IMR-90 (cell line): ENCODE data around the gene ADAMTS6. TPM values are rescaled to one million over a fixed set of nuclear protein-coding genes. Genes with fewer than 3 reads are reported as not detected.
A peak's percentile ranks its signal among the peaks of the same experiment; 100 is the strongest.

Source experiments
- ATAC-seq: fragments of 200-7000 bp; cut with Tn5 transposase; 2 replicates; pipeline ENCODE4 v1.9.1; 2020; ENCODE audit warnings: low read depth, mild to moderate bottlenecking, moderate library complexity
- BruUV-seq: library from RNA; stranded (reverse); fragments of 400-500 nt; replicated peaks from 2 replicates; lab custom pipeline; 2021; lab: Mats Ljungman, UMichigan
- CTCF ChIA-PET: fragments of 300-600 bp; formaldehyde crosslinking; extraction: SDS; loops from one replicate; lab custom pipeline; 2021; ENCODE audit warnings: antibody characterized with exemption; lab: Yijun Ruan, JAX
- POLR2A ChIA-PET: fragments of 300-600 bp; sonication (Branson Sonifier 250); formaldehyde crosslinking; loops from one replicate; lab custom pipeline; 2022; ENCODE audit warnings: antibody characterized with exemption; ENCODE audit not compliant: unreplicated experiment; lab: Charles Lee
- DNase-seq: peaks from one replicate; pipeline ENCODE4 v3.0.0; 2013
- H2AFZ ChIP-seq: replicated peaks from 2 replicates; pipeline ENCODE3; 2013; ENCODE audit warnings: low read length, mild to moderate bottlenecking; ENCODE audit not compliant: poor library complexity
- H2AK5ac ChIP-seq: 2 replicates; pipeline ENCODE4 v1.6.1; 2013; ENCODE audit warnings: low read depth, low read length, inconsistent platforms
- H2AK9ac ChIP-seq: replicated peaks from 2 replicates; pipeline ENCODE3; 2013; ENCODE audit warnings: mild to moderate bottlenecking, low read depth, low read length, moderate library complexity; ENCODE audit not compliant: poor library complexity
- H2BK120ac ChIP-seq: 2 replicates; pipeline ENCODE4 v1.6.1; 2013; ENCODE audit warnings: low read depth, low read length, inconsistent platforms
- H2BK15ac ChIP-seq: 3 replicates; pipeline ENCODE4 v1.6.1; 2013; ENCODE audit warnings: low read depth, low read length, inconsistent platforms
- H2BK20ac ChIP-seq: 2 replicates; pipeline ENCODE4 v1.6.1; 2013; ENCODE audit warnings: low read depth, mild to moderate bottlenecking, inconsistent platforms, low read length, moderate library complexity
- H2BK5ac ChIP-seq: 2 replicates; pipeline ENCODE4 v1.6.1; 2013; ENCODE audit warnings: mild to moderate bottlenecking, low read depth, low read length, inconsistent platforms; ENCODE audit not compliant: poor library complexity, severe bottlenecking
- H3K14ac ChIP-seq: replicated peaks from 2 replicates; pipeline ENCODE4 v1.6.1; 2013; ENCODE audit warnings: low read depth, low read length, inconsistent platforms
- H3K18ac ChIP-seq: 2 replicates; pipeline ENCODE4 v1.6.1; 2013; ENCODE audit warnings: low read depth, low read length, control low read depth
- H3K23ac ChIP-seq: 2 replicates; pipeline ENCODE4 v1.6.1; 2013; ENCODE audit warnings: low read depth, low read length, inconsistent platforms
- H3K27ac ChIP-seq: 2 replicates; pipeline ENCODE4 v1.5.1; 2013; ENCODE audit warnings: mild to moderate bottlenecking, control low read depth, low read length; ENCODE audit not compliant: insufficient read depth
- H3K27me3 ChIP-seq: 2 replicates; pipeline ENCODE4 v1.6.1; 2013; ENCODE audit warnings: low read length; ENCODE audit not compliant: control insufficient read depth, insufficient read depth
- H3K36me3 ChIP-seq: 2 replicates; pipeline ENCODE4 v1.6.1; 2013; ENCODE audit warnings: low read length, mixed read lengths; ENCODE audit not compliant: control insufficient read depth, insufficient read depth
- H3K4ac ChIP-seq: 2 replicates; pipeline ENCODE4 v1.6.1; 2013; ENCODE audit warnings: low read depth, low read length, inconsistent platforms
- H3K4me1 ChIP-seq: 2 replicates; pipeline ENCODE4 v1.6.1; 2013; ENCODE audit warnings: low read length, mixed read lengths; ENCODE audit not compliant: control insufficient read depth, insufficient read depth
- H3K4me2 ChIP-seq: 2 replicates; pipeline ENCODE4 v1.6.1; 2013; ENCODE audit warnings: low read depth, mild to moderate bottlenecking, control low read depth, low read length, moderate library complexity
- H3K4me3 ChIP-seq: 2 replicates; pipeline ENCODE4 v1.5.1; 2013; ENCODE audit warnings: low read depth, mild to moderate bottlenecking, control low read depth, low read length, moderate library complexity; ENCODE audit not compliant: insufficient read depth
- H3K56ac ChIP-seq: 2 replicates; pipeline ENCODE4 v1.6.1; 2013; ENCODE audit warnings: low read length, inconsistent platforms; ENCODE audit not compliant: insufficient read depth; ENCODE audit errors: extremely low read depth
- H3K79me1 ChIP-seq, 2 experiments: 2 replicates each; pipeline ENCODE4 v1.6.1; 2013; ENCODE audit warnings: low read length in 2 of 2, inconsistent platforms in 1 of 2, low read depth in 1 of 2
- H3K9ac ChIP-seq: 2 replicates; pipeline ENCODE4 v1.6.1; 2013; ENCODE audit warnings: low read depth, low read length, control low read depth
- H3K9me1 ChIP-seq: 2 replicates; pipeline ENCODE4 v1.6.1; 2013; ENCODE audit warnings: low read length, inconsistent platforms; ENCODE audit not compliant: insufficient read depth
- H3K9me3 ChIP-seq: 2 replicates; pipeline ENCODE4 v1.6.1; 2013; ENCODE audit warnings: low read length; ENCODE audit not compliant: control insufficient read depth, insufficient read depth
- H4K20me1 ChIP-seq: 2 replicates; pipeline ENCODE4 v1.6.1; 2013; ENCODE audit warnings: low read length, inconsistent platforms; ENCODE audit not compliant: insufficient read depth
- H4K5ac ChIP-seq: 2 replicates; pipeline ENCODE4 v1.6.1; 2013; ENCODE audit warnings: mild to moderate bottlenecking, low read depth, low read length, control low read depth
- H4K8ac ChIP-seq, 2 experiments: 2 replicates each; pipeline ENCODE4 v1.6.1; 2013; ENCODE audit warnings: low read depth in 2 of 2, low read length in 2 of 2, control low read depth in 1 of 2, inconsistent platforms in 1 of 2
- H4K91ac ChIP-seq: 2 replicates; pipeline ENCODE4 v1.6.1; 2013; ENCODE audit warnings: low read depth, low read length, inconsistent platforms; ENCODE audit not compliant: insufficient read depth
- BHLHE40 ChIP-seq: fragments of 150-350 bp; IDR thresholded peaks from 2 replicates; pipeline ENCODE4 v1.6.1; 2016; ENCODE audit warnings: mild to moderate bottlenecking, low read depth, low read length
- CEBPB ChIP-seq: IDR thresholded peaks from 2 replicates; pipeline ENCODE4 v1.6.1; 2012; ENCODE audit warnings: low read depth, low read length, improper control_type of control experiment
- CHD1 ChIP-seq: IDR thresholded peaks from 2 replicates; pipeline ENCODE4 v1.6.1; 2012; ENCODE audit warnings: low read depth, low read length, improper control_type of control experiment
- FOS ChIP-seq: fragments of 150-350 bp; IDR thresholded peaks from 2 replicates; pipeline ENCODE4 v1.6.1; 2016; ENCODE audit warnings: low read depth, low read length
- MAFK ChIP-seq: IDR thresholded peaks from 2 replicates; pipeline ENCODE4 v1.6.1; 2012; ENCODE audit warnings: low read depth, low read length, improper control_type of control experiment
- MAZ ChIP-seq: IDR thresholded peaks from 2 replicates; pipeline ENCODE4 v1.6.1; 2012; ENCODE audit warnings: low read depth, mild to moderate bottlenecking, low read length, improper control_type of control experiment, moderate library complexity, borderline replicate concordance
- MXI1 ChIP-seq: IDR thresholded peaks from 2 replicates; pipeline ENCODE4 v1.6.1; 2012; ENCODE audit warnings: low read depth, mild to moderate bottlenecking, low read length, moderate library complexity, borderline replicate concordance
- NFE2L2 ChIP-seq: fragments of 150-350 bp; IDR thresholded peaks from 2 replicates; pipeline ENCODE4 v1.6.1; 2016; ENCODE audit warnings: low read depth, mild to moderate bottlenecking, low read length
- POLR2A ChIP-seq: IDR thresholded peaks from 2 replicates; pipeline ENCODE4 v1.6.1; 2012; ENCODE audit warnings: mild to moderate bottlenecking, low read depth, low read length
- RAD21 ChIP-seq: IDR thresholded peaks from 2 replicates; pipeline ENCODE4 v1.6.1; 2012; ENCODE audit warnings: low read length, improper control_type of control experiment
- RCOR1 ChIP-seq: IDR thresholded peaks from 2 replicates; pipeline ENCODE4 v1.6.1; 2012; ENCODE audit warnings: mild to moderate bottlenecking, low read length, improper control_type of control experiment; ENCODE audit not compliant: insufficient replicate concordance
- RFX5 ChIP-seq: IDR thresholded peaks from 2 replicates; pipeline ENCODE4 v1.8.0; 2012; ENCODE audit warnings: low read depth, mild to moderate bottlenecking, low read length, moderate library complexity
- SMC3 ChIP-seq: fragments of 150-350 bp; IDR thresholded peaks from 2 replicates; pipeline ENCODE4 v1.6.1; 2016; ENCODE audit warnings: low read depth, mild to moderate bottlenecking, antibody characterized with exemption, low read length, moderate library complexity
- WGBS, 2 experiments: methylation state at CpG; one replicate each; pipeline versions ENCODE4 v1.1.5 to v1.1.7; 2013; ENCODE audit warnings: missing lambda C conversion rate in 2 of 2; ENCODE audit not compliant: insufficient read length in 1 of 2; ENCODE audit errors: extremely low coverage in 2 of 2; 5-methylcytosine and 5-hydroxymethylcytosine counted together
- dilution Hi-C: fragments of 300-500 bp; cut with HindIII; formaldehyde crosslinking; loops from one replicate; pipeline ENCODE4 v1.14.3; 2018; ENCODE audit warnings: low sequenced_read_pairs; ENCODE audit not compliant: unreplicated experiment
- in situ Hi-C: fragments of 300-500 bp; cut with MboI; formaldehyde crosslinking; loops from 3 replicates; pipeline ENCODE4 v1.14.3; 2019; ENCODE audit warnings: low sequenced_read_pairs, inconsistent platforms, mixed read lengths
- intact Hi-C: fragments of 100-400 bp; cut with micrococcal nuclease; formaldehyde crosslinking; loops from 2 replicates; pipeline ENCODE4 v1.10.0; 2022
- polyA plus RNA-seq, 3 experiments: library from polyadenylated mRNA; depleted of rRNA; stranded (reverse); fragments of >200 nt; gene quantifications; 2 replicates each; pipeline ENCODE4 v1.2.3, GENCODE V29; 2012; ENCODE audit warnings: low replicate concordance in 1 of 3
- total RNA-seq: library from RNA; depleted of rRNA; stranded (reverse); fragments of >200 nt; gene quantifications from 2 replicates; pipeline ENCODE4 v1.2.3, GENCODE V29; 2012
- TF ChIP-seq, protein P1 (sequence below): fragments of 150-350 bp; IDR thresholded peaks from 2 replicates; pipeline ENCODE4 v1.6.1; 2016; ENCODE audit warnings: low read depth, mild to moderate bottlenecking, low read length, moderate library complexity, borderline replicate concordance
- TF ChIP-seq, protein P2 (sequence below): fragments of 150-350 bp; IDR thresholded peaks from 2 replicates; pipeline ENCODE4 v1.6.1; 2017; ENCODE audit warnings: mild to moderate bottlenecking, antibody characterized with exemption, low read length, low read depth

The ADAMTS6 gene
- total and polyA plus RNA-seq, 2 of the 4 experiments (the other 2 are of a cell fraction), result 23.9 to 173 TPM

DNA sequence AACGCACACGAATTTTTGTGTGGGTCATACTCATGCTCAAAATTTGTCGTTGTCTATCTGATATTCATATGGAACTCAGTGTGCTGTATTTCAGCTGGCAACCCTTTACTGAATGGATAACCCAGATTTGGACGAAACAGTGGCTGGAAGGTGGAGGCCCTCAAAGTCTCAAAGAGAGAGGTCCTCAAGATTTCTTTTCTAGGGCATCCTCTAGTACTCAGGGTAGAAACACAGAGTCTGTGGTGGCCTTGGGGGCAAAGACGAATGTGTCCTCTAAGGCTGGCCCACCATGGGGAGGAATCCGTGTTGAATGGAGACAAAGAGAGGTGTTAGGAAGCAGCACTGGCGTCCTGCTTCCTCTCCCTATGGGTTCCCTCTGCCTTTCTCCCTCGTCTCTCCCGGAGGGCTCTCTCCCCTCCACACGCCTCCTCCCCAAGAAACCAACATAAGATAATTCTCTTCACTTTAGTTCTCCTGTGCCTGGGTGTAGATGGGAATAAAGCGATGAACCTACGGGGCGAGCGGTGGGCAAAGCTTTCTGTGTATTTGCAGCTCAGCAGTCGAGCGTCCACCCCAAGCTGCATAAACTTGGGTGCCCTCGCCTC lies 379.2 kb downstream of the ADAMTS6 start:
- Histone ChIP-seq H3K9me3 (no peaks in the 10 kb centered on the region), H3K4me3 (no peak overlapping the region), H3K79me1 (no peaks in the 10 kb centered on the region; a peak in 1 of 4 replicates), H2BK5ac (peak overlapping the region; percentile 98), H2BK15ac (peak overlapping the region; percentile 83), H4K20me1 (no peaks in the 10 kb centered on the region), H3K4me1 (peaks cover 18% of the 10 kb centered on the region), H4K5ac (peak overlapping the region; percentile 83), H3K18ac (peak overlapping the region; percentile 72), H2AK5ac (peak overlapping the region; percentile 78), H3K27me3 (no peaks in the 10 kb centered on the region), H3K14ac (peak overlapping the region; percentile 95), H2BK20ac (peak overlapping the region; percentile 98), H2AK9ac (peak overlapping the region; percentile 86), H2AFZ (peak overlapping the region; percentile 91), H3K9ac (peak overlapping the region; percentile 66), H4K8ac (peak overlapping the region; percentile 92 to 97), H3K56ac (peak overlapping the region; percentile 77), H3K4ac (peak overlapping the region; percentile 94), H3K4me2 (no peak overlapping the region; the same call in 1 of the 2 replicates), H3K36me3 (no peaks in the 10 kb centered on the region), H3K27ac (peak overlapping the region; percentile 91), H3K23ac (peak overlapping the region; percentile 94), H2BK120ac (peak overlapping the region; percentile 98), H3K9me1 (peaks cover 13% of the 10 kb centered on the region), H4K91ac (peak overlapping the region; percentile 98)
- WGBS, 2 experiments, result 61% methylated on average over 5 of the region's 17 CpGs; no CpG with 5 or more reads in 1 of the 2 experiments
- dilution Hi-C loops (no loop called here), intact Hi-C loops (no loop called here), in situ Hi-C loops (loop anchor here (10.0 kb wide), 1 partner anchor 382 kb away; the partner anchor contains the start of gene ADAMTS6)
- DNase-seq (no peak), ATAC-seq (no peak)
- BruUV-seq, result no TSS peak
- ChIA-PET CTCF (interaction anchor here (0.7 kb wide), 2 partner anchors 27 to 143 kb away, joined by 3 read pairs; no protein-coding TSS in a partner anchor), POLR2A (no interaction called here)
- TF ChIP-seq SMC3 (no peak), BHLHE40 (no peak), MAZ (no peak), RAD21 (no peak), RFX5 (no peak), CEBPB (no peak), FOS (no peak), MXI1 (no peak), CHD1 (no peak), POLR2A (no peak), RCOR1 (no peak), MAFK (no peak), NFE2L2 (no peak)
- TF ChIP-seq, protein P1, sequence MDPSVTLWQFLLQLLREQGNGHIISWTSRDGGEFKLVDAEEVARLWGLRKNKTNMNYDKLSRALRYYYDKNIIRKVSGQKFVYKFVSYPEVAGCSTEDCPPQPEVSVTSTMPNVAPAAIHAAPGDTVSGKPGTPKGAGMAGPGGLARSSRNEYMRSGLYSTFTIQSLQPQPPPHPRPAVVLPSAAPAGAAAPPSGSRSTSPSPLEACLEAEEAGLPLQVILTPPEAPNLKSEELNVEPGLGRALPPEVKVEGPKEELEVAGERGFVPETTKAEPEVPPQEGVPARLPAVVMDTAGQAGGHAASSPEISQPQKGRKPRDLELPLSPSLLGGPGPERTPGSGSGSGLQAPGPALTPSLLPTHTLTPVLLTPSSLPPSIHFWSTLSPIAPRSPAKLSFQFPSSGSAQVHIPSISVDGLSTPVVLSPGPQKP, result no peak
- TF ChIP-seq, protein P2, sequence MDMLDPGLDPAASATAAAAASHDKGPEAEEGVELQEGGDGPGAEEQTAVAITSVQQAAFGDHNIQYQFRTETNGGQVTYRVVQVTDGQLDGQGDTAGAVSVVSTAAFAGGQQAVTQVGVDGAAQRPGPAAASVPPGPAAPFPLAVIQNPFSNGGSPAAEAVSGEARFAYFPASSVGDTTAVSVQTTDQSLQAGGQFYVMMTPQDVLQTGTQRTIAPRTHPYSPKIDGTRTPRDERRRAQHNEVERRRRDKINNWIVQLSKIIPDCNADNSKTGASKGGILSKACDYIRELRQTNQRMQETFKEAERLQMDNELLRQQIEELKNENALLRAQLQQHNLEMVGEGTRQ, result no peak
